Measurements from ENCODE around the gene MORC3.
"Not testable (repeated sequence)": the region's sequence is repeated elsewhere in the genome, so short reads cannot be mapped to it uniquely, and the experiment has no call there.

The MORC3 gene

GRCh38 chr21:36319767-36320420 is at the start of gene MORC3:
TSS of gene MORC3 (plus strand) at chr21:36320197. CDS start at chr21:36320265, 68 bp downstream.
- DNase-seq (ENCODE audit: low read depth): peak; percentile 99
- H3K4me3 ChIP-seq (ENCODE audit: control insufficient read depth, low read depth, low read length): peak within 1 kb of the TSS; percentile 59
- TF ChIP-seq, protein P1, sequence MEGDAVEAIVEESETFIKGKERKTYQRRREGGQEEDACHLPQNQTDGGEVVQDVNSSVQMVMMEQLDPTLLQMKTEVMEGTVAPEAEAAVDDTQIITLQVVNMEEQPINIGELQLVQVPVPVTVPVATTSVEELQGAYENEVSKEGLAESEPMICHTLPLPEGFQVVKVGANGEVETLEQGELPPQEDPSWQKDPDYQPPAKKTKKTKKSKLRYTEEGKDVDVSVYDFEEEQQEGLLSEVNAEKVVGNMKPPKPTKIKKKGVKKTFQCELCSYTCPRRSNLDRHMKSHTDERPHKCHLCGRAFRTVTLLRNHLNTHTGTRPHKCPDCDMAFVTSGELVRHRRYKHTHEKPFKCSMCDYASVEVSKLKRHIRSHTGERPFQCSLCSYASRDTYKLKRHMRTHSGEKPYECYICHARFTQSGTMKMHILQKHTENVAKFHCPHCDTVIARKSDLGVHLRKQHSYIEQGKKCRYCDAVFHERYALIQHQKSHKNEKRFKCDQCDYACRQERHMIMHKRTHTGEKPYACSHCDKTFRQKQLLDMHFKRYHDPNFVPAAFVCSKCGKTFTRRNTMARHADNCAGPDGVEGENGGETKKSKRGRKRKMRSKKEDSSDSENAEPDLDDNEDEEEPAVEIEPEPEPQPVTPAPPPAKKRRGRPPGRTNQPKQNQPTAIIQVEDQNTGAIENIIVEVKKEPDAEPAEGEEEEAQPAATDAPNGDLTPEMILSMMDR (conservative IDR thresholded peaks at IDR 0.05; ENCODE audit: control insufficient read depth, insufficient read depth, low read depth, low read length): no peak

GRCh38 chr21:36270786-36271695 is 49.0 kb upstream of the MORC3 start:
- DNase-seq (ENCODE audit: low read depth); H3K4me3 ChIP-seq (ENCODE audit: control insufficient read depth, low read depth, low read length): not testable (repeated sequence)

- TF ChIP-seq, protein P1 (conservative IDR thresholded peaks at IDR 0.05; ENCODE audit: control insufficient read depth, insufficient read depth, low read depth, low read length): no peak
- no peak for DNase-seq (ENCODE audit: low read depth)
- no peak overlapping the region for H3K4me3 ChIP-seq (ENCODE audit: control insufficient read depth, low read depth, low read length)
These were observed 45.9 kb upstream of the MORC3 start for GRCh38 chr21:36274128-36274527.

DNA sequence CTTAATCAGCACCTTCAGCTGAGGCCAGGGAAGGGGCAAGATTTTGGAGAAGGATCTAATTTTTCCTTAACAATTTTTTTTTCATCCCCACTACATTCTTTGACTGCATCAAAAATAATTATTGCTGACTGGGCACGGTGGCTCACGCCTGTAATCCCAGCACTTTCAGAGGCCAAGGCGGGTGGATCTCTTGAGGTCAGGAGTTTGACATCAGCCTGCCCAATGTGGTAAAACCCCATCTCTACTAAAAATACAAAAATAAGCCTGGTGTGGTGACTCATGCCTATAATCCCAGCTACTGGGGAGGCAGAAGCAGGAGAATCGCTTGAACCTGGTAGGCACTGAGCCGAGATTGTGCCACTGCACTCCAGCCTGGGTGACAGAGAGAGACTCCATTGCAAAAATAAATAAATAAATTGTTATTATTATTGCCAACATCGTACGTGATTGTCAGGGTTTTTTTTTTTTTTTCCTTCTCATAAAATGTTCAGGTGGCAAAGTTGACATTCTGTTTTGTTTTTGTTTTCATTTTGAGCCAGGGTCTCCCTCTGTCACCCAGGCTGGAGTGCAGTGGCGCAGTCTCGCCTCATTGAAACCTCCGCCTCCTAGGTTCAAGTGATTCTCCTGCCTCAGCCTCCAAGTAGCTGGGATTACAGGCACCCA is 37.3 kb upstream of the MORC3 start:
- H3K4me3 ChIP-seq (ENCODE audit: control insufficient read depth, low read depth, low read length): no peak overlapping the region
- TF ChIP-seq, protein P1 (conservative IDR thresholded peaks at IDR 0.05; ENCODE audit: control insufficient read depth, insufficient read depth, low read depth, low read length): no peak
- DNase-seq (ENCODE audit: low read depth): peak; percentile 28

DNA sequence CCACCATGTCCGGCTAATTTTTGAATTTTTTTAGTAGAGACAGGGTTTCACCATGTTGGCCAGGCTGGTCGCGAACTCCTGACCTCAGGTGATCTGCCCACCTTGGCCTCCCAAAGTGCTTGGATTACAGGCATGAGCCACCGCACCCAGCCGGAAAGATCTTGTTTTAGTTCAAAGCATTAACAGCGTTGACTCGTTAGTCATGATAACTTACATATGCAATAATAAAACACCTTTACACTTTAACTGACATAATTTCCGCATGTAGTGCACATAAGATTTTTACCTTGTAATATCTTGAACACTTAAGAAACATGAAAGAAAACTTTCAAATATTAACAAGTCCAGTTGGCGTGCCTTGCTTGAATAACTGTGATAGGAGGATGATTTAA is 36.8 kb upstream of the MORC3 start:
- not testable (repeated sequence) for DNase-seq (ENCODE audit: low read depth); H3K4me3 ChIP-seq (ENCODE audit: control insufficient read depth, low read depth, low read length)

DNA sequence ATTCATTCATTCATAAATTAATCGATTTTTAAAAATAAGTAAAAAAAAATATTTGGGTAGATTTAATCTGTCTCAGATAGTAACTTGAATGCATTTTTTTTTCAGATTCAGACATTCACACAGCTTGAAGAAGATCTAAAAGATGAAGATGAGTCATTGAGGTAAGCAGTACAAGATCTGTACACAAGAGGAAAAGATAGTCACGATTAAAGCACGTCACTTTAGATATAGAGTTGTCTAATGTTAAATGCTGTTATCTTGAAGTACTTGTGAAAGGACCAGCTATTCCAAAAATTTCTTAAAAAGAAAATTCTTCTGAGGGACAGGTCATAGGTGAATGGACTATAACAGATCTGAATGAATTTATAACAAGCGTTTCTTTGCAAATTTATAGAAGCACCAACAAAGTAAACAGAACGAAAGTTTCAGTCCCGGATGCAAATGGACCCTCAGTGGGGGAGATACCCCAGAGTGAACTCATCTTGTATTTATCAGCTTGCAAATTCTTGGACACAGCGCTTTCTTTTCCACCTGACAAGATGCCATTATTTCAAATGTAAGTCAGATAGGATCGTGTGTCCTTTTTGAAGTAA is 31.2 kb upstream of the MORC3 start:
- peak; percentile 3 for DNase-seq (ENCODE audit: low read depth)
- TF ChIP-seq, protein P1 (conservative IDR thresholded peaks at IDR 0.05; ENCODE audit: control insufficient read depth, insufficient read depth, low read depth, low read length): no peak
- no peak overlapping the region for H3K4me3 ChIP-seq (ENCODE audit: control insufficient read depth, low read depth, low read length)

- no peak for DNase-seq (ENCODE audit: low read depth)
- TF ChIP-seq, protein P1 (conservative IDR thresholded peaks at IDR 0.05; ENCODE audit: control insufficient read depth, insufficient read depth, low read depth, low read length): no peak
- no peak overlapping the region for H3K4me3 ChIP-seq (ENCODE audit: control insufficient read depth, low read depth, low read length)
These were observed 28.5 kb upstream of the MORC3 start for GRCh38 chr21:36291509-36291908.

Measured in fibroblast of mammary gland (primary cell).